GM12874 (cell line): Measurements from ENCODE around the gene RYR1.

ENCODE experiments used
- CTCF ChIP-seq: IDR thresholded peaks from 2 replicates; pipeline ENCODE4 v1.5.1; 2011; ENCODE audit warnings: low read depth, mild to moderate bottlenecking, control low read depth, low read length, moderate library complexity; ENCODE audit not compliant: insufficient read depth

RYR1 gene

GRCh38 chr19:38563475-38563874 is 130.0 kb downstream of the RYR1 start:
- TF ChIP-seq CTCF = no peak

- TF ChIP-seq CTCF = no peak
These were observed 131.6 kb downstream of the RYR1 start for GRCh38 chr19:38564981-38565690.

- TF ChIP-seq CTCF = no peak
These were observed 132.2 kb downstream of the RYR1 start for GRCh38 chr19:38565691-38566105.

- TF ChIP-seq CTCF = no peak
These were observed 136.0 kb downstream of the RYR1 start for GRCh38 chr19:38569368-38569983.

- TF ChIP-seq CTCF = no peak
These were observed 138.2 kb downstream of the RYR1 start for GRCh38 chr19:38571682-38572081.

GRCh38 chr19:38577826-38578225 is 144.3 kb downstream of the RYR1 start:
- TF ChIP-seq CTCF = no peak

- TF ChIP-seq CTCF = no peak
These were observed 146.6 kb downstream of the RYR1 start for GRCh38 chr19:38580080-38580479.
